ENCODE results near the gene SQOR.

DNA sequence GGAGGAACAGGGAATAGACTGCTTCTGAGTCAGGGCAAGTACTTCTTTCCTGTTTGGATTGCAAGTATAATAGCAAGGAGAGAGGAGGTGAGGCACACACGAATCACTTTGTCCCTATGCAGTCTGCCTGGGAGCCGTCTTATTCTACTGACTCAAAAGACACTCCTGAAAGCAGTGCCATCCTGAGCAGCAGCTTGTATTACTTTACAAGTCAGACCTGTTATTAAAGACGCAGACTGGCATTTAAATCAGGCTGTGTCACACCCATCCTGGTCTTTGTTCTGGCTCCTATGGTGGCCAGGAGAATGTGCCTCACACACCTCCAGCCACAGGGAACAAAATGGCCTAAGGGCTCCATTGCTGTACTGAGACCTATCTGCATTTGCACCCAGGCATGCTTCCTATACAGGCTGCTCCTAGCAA lies 17.9 kb upstream of the SQOR start:
- TF ChIP-seq EZH2 (IDR thresholded peaks at IDR 0.05; ENCODE audit: low read depth, unreplicated experiment) (no peak), POLR2AphosphoS5 (IDR thresholded peaks at IDR 0.05; ENCODE audit: low read depth) (no peak), EZH2phosphoT487 (IDR thresholded peaks at IDR 0.05; ENCODE audit: unreplicated experiment) (no peak), ZNF331 (CRISPR knock-in tag; IDR thresholded peaks at IDR 0.05; ENCODE audit: low read depth) (no peak), CREB1 (CRISPR knock-in tag; IDR thresholded peaks at IDR 0.05; ENCODE audit: low read depth) (no peak), JUNB (IDR thresholded peaks at IDR 0.05; ENCODE audit: unreplicated experiment) (no peak), NANOG (IDR thresholded peaks at IDR 0.05; ENCODE audit: borderline replicate concordance) (no peak), ZNF114 (CRISPR knock-in tag; IDR thresholded peaks at IDR 0.05) (no peak), STAT1 (IDR thresholded peaks at IDR 0.05; ENCODE audit: unreplicated experiment) (no peak)
- TF ChIP-seq, protein P1, sequence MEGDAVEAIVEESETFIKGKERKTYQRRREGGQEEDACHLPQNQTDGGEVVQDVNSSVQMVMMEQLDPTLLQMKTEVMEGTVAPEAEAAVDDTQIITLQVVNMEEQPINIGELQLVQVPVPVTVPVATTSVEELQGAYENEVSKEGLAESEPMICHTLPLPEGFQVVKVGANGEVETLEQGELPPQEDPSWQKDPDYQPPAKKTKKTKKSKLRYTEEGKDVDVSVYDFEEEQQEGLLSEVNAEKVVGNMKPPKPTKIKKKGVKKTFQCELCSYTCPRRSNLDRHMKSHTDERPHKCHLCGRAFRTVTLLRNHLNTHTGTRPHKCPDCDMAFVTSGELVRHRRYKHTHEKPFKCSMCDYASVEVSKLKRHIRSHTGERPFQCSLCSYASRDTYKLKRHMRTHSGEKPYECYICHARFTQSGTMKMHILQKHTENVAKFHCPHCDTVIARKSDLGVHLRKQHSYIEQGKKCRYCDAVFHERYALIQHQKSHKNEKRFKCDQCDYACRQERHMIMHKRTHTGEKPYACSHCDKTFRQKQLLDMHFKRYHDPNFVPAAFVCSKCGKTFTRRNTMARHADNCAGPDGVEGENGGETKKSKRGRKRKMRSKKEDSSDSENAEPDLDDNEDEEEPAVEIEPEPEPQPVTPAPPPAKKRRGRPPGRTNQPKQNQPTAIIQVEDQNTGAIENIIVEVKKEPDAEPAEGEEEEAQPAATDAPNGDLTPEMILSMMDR (conservative IDR thresholded peaks at IDR 0.05; ENCODE audit: low read depth in 2 of 2), result no peak
- TF ChIP-seq, protein P2, sequence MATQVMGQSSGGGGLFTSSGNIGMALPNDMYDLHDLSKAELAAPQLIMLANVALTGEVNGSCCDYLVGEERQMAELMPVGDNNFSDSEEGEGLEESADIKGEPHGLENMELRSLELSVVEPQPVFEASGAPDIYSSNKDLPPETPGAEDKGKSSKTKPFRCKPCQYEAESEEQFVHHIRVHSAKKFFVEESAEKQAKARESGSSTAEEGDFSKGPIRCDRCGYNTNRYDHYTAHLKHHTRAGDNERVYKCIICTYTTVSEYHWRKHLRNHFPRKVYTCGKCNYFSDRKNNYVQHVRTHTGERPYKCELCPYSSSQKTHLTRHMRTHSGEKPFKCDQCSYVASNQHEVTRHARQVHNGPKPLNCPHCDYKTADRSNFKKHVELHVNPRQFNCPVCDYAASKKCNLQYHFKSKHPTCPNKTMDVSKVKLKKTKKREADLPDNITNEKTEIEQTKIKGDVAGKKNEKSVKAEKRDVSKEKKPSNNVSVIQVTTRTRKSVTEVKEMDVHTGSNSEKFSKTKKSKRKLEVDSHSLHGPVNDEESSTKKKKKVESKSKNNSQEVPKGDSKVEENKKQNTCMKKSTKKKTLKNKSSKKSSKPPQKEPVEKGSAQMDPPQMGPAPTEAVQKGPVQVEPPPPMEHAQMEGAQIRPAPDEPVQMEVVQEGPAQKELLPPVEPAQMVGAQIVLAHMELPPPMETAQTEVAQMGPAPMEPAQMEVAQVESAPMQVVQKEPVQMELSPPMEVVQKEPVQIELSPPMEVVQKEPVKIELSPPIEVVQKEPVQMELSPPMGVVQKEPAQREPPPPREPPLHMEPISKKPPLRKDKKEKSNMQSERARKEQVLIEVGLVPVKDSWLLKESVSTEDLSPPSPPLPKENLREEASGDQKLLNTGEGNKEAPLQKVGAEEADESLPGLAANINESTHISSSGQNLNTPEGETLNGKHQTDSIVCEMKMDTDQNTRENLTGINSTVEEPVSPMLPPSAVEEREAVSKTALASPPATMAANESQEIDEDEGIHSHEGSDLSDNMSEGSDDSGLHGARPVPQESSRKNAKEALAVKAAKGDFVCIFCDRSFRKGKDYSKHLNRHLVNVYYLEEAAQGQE (IDR thresholded peaks at IDR 0.05; ENCODE audit: unreplicated experiment), result no peak
- TF ChIP-seq, protein P3, sequence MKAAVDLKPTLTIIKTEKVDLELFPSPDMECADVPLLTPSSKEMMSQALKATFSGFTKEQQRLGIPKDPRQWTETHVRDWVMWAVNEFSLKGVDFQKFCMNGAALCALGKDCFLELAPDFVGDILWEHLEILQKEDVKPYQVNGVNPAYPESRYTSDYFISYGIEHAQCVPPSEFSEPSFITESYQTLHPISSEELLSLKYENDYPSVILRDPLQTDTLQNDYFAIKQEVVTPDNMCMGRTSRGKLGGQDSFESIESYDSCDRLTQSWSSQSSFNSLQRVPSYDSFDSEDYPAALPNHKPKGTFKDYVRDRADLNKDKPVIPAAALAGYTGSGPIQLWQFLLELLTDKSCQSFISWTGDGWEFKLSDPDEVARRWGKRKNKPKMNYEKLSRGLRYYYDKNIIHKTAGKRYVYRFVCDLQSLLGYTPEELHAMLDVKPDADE (IDR thresholded peaks at IDR 0.05), result no peak

Measured in GM23338 (cell line).